22Rv1 (cell line): ENCODE results near the gene CLEC3B.

Experiments used
- ZFX ChIP-seq: fragments of 450-650 bp; IDR thresholded peaks from 2 replicates; pipeline ENCODE4 v1.6.1; 2017; ENCODE audit warnings: antibody characterized with exemption, borderline replicate concordance
- TF ChIP-seq, protein P1 (sequence below): fragments of 450-650 bp; IDR thresholded peaks from 2 replicates; pipeline ENCODE4 v1.5.1; 2017; ENCODE audit warnings: mild to moderate bottlenecking

DNA sequence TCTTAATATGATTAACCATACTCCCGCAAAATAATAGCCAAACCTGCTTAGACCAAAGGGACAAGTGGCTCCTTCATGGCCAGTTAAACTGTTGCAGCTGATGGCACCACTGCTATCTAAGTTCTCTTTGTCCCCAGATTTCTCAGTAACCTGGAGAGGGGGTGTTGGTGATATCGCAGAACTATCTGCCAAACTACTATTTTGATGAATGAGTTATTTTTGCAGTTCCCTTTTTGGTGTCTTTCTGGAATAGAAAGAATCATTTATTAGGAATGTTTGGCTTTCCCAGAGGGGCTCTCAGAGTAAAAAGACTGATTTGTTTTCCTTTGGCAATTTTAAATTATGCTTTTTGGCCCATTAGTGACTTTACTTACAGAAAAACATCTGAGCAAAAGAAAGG is 33.0 kb downstream of the CLEC3B start:
- TF ChIP-seq, protein P1, sequence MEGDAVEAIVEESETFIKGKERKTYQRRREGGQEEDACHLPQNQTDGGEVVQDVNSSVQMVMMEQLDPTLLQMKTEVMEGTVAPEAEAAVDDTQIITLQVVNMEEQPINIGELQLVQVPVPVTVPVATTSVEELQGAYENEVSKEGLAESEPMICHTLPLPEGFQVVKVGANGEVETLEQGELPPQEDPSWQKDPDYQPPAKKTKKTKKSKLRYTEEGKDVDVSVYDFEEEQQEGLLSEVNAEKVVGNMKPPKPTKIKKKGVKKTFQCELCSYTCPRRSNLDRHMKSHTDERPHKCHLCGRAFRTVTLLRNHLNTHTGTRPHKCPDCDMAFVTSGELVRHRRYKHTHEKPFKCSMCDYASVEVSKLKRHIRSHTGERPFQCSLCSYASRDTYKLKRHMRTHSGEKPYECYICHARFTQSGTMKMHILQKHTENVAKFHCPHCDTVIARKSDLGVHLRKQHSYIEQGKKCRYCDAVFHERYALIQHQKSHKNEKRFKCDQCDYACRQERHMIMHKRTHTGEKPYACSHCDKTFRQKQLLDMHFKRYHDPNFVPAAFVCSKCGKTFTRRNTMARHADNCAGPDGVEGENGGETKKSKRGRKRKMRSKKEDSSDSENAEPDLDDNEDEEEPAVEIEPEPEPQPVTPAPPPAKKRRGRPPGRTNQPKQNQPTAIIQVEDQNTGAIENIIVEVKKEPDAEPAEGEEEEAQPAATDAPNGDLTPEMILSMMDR = no peak
- no peak for TF ChIP-seq ZFX
